Stimulated activated memory B cell treated with anti-CD40 and anti-IgM and Interleukin-4, amounts not matched to agents 10 μg/mL and 1 μg/mL and 100 μg/mL, for 72 hours (primary cell): Measurements from ENCODE around the gene CACNA1G.

Experiments
- ATAC-seq: fragments of 150-1000 bp; cut with Tn5 transposase; 2 replicates; pipeline ENCODE4 v1.10.0; 2021
- H3K27ac Mint-ChIP-seq: one replicate; pipeline ENCODE4 v1.8.0; 2022; ENCODE audit warnings: mild to moderate bottlenecking, mixed read lengths
- H3K27me3 Mint-ChIP-seq: one replicate; pipeline ENCODE4 v1.8.0; 2022; ENCODE audit warnings: mixed read lengths
- H3K36me3 Mint-ChIP-seq: one replicate; pipeline ENCODE4 v1.8.0; 2022; ENCODE audit warnings: mixed read lengths
- H3K4me1 Mint-ChIP-seq: one replicate; pipeline ENCODE4 v1.8.0; 2022; ENCODE audit warnings: mixed read lengths
- H3K4me3 Mint-ChIP-seq: one replicate; pipeline ENCODE4 v1.8.0; 2022; ENCODE audit warnings: mild to moderate bottlenecking, moderate library complexity, mixed read lengths
- H3K9me3 Mint-ChIP-seq: one replicate; pipeline ENCODE4 v1.8.0; 2022; ENCODE audit warnings: mixed read lengths

CACNA1G gene

DNA sequence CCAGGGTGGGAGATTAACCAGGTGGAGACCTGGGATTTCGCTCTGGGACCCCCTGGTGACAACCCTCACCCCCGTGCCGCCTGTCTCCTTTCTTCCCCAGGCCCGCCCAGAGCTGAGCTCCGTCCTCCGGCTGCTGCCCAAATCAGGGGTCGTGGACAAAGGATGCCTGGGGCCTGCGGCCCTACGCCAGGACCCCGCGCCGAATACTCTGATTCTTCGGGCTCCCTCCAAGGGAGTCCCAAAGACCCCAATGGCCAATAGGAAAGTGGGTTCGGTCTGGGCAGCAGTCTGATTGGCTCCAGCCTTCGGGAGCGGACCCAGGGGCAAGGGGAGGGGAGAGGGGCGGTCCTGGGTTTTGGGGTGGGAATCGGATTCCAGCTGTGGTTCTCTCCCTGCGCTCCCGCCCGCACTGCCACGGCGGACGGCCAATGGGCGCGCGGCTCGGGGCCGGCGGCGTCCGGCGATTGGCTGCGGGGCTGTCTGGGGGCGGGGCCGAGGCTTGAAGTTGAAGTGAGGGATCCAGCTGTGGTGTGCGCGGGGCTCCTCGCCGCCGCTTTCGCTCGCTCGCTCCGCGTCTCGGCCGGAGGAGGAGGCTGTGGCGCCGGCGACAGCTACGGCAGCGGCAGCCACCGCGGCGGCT, at the start of gene CACNA1G:
TSS of gene CACNA1G (plus strand) at position 531 of the 640 bp plus-strand sequence. CDS start 745 bp downstream, outside the sequence.
- Mint-ChIP-seq H3K4me1 (peaks cover 30% of the 10 kb centered on the region), H3K27me3 (peaks cover 77% of the 10 kb centered on the region), H3K36me3 (peaks cover 15% of the 10 kb centered on the region), H3K27ac (no peak within 1 kb of the TSS), H3K4me3 (peak within 1 kb of the TSS; percentile 85), H3K9me3 (no peaks in the 10 kb centered on the region)
- ATAC-seq, result peak; percentile 94

DNA sequence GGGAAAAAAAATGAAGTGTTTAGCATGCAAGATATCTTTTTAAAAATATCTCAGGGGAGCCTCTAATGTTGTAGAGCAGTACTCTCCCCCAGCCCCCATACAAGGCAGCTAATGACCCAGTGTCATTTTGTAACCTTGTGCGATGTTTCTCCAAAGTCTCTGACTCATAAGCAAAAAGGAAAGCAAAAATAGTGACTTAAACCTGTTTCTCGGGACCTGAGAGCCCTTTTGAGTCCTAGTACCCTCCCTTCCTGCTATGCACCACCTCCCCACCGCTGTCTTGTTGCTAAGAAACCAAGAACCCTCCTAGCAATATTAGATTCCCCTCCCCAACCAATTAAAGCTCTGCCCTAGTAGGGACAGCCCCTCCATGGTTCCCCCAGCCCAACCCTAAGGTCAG, 49.5 kb upstream of the CACNA1G start:
- no peak overlapping the region for H3K27ac Mint-ChIP-seq
- H3K4me1 Mint-ChIP-seq, result peaks cover 20% of the 10 kb centered on the region
- ATAC-seq, result peak; percentile 65
- H3K4me3 Mint-ChIP-seq, result no peak overlapping the region
- H3K36me3 Mint-ChIP-seq, result no peaks in the 10 kb centered on the region
- no peaks in the 10 kb centered on the region for H3K9me3 Mint-ChIP-seq
- H3K27me3 Mint-ChIP-seq, result peaks cover 26% of the 10 kb centered on the region

DNA sequence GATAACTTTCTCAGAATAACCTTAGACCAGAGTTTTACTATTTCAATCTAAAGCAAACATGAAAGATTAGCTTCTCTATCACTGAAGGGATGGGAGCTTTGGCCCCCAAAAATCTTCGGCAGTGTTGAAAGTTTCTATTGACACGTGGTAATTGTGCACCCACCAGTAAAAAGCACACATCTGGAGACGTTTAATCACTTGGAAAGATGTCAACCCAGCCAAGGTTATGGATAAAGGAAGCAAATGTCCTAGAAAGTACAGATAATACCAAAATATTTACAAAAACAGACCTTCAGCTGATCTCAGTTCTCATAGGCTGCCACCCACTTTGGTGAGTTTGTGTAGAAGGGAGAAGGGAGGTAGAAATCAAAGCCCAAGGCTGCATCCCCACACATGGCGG, 47.0 kb upstream of the CACNA1G start:
- H3K9me3 Mint-ChIP-seq, result no peaks in the 10 kb centered on the region
- H3K4me3 Mint-ChIP-seq, result no peak overlapping the region
- no peak overlapping the region for H3K27ac Mint-ChIP-seq
- peaks cover 18% of the 10 kb centered on the region for H3K4me1 Mint-ChIP-seq
- peaks cover 24% of the 10 kb centered on the region for H3K27me3 Mint-ChIP-seq
- H3K36me3 Mint-ChIP-seq, result no peaks in the 10 kb centered on the region
- no peak for ATAC-seq

DNA sequence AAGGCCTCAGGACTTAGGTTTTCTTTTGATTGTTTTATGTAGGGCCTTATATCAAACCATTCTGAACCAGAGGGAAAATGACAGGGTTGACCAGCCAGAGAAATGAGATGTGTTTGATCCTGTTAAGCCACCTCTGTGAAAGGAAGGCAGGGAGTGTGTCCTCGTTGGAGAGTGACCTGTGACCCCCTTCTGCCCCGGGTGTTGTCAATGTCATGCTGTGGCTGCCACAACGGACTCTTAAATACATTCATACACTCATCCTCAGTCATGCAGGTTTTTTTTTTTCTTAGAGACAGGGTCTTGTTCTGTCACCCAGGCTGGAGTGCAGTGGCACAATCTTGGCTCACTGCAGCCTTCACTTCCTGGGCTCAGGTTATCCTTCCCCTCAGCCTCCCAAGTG, 46.1 kb upstream of the CACNA1G start:
- H3K36me3 Mint-ChIP-seq, result no peaks in the 10 kb centered on the region
- peaks cover 11% of the 10 kb centered on the region for H3K4me1 Mint-ChIP-seq
- ATAC-seq, result no peak
- no peak overlapping the region for H3K27ac Mint-ChIP-seq
- peaks cover 17% of the 10 kb centered on the region for H3K27me3 Mint-ChIP-seq
- no peaks in the 10 kb centered on the region for H3K9me3 Mint-ChIP-seq
- H3K4me3 Mint-ChIP-seq, result no peak overlapping the region

DNA sequence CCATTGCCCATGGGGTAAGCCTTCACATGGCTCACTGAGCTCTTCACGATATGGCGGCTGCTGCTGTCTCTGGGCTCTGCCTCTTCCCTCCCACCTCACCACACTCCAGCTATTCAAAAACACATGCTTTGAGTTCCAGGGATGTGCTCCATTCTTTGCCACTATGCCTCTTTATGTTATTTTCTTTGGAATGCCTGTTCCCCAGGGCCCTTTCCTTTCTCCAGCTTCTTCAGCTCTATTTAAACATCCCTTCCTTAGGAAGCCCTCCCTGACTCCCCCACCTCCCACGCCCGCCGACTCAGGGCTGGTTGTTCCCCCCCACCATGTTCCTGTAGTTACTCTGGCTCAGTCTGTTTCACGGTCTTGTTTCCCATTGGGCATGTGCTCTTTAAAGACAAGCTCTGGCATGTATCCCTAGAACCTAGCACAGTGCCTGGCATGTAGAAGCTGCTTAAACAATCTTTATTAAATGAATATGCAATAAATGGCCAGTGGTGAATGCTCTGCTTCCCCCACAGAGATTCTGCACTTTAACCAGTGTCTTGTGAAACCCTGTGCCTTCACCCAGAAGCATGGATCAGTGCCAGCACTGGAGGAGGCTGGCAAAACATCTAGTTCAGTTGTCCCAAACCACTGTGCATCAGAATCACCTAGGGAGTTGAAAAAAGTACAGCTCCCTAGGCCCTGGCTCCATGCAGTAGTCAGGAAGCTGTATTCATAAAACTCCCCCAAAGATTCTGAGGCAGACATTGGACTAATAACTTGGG, 45.4 kb upstream of the CACNA1G start:
- H3K27ac Mint-ChIP-seq, result no peak overlapping the region
- peaks cover 11% of the 10 kb centered on the region for H3K4me1 Mint-ChIP-seq
- peaks cover 17% of the 10 kb centered on the region for H3K27me3 Mint-ChIP-seq
- ATAC-seq, result no peak
- H3K9me3 Mint-ChIP-seq, result no peaks in the 10 kb centered on the region
- H3K36me3 Mint-ChIP-seq, result no peaks in the 10 kb centered on the region
- H3K4me3 Mint-ChIP-seq, result no peak overlapping the region

DNA sequence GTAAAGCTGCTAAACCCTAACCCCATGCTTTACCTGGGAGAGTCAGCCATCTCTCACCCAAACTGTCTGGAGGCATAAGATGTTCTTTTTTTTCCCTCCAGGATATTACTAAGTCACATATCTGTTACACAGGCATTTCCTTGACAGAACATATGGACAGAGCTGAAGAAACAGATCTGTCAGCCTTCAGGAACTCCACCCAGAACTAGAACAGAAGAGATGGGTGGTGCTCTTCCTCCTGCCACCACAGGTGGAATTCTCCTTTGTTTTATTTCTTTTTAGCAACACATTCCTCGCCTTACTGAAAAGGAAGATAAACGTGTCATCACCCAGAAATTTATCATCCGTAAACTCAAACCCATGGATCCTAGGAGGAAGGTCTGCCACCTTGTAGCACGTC, 43.5 kb upstream of the CACNA1G start:
- Mint-ChIP-seq H3K27ac (no peak overlapping the region), H3K4me3 (no peak overlapping the region)
- ATAC-seq, result no peak

GRCh38 chr17:50517504-50518383, 42.8 kb upstream of the CACNA1G start:
- Mint-ChIP-seq H3K9me3 (no peaks in the 10 kb centered on the region), H3K27me3 (peaks cover under 1% of the 10 kb centered on the region), H3K27ac (no peak overlapping the region), H3K4me1 (no peaks in the 10 kb centered on the region), H3K36me3 (no peaks in the 10 kb centered on the region), H3K4me3 (no peak overlapping the region)
- ATAC-seq, result no peak

More for the DNA sequence above, 43.5 kb upstream of the CACNA1G start:
- Mint-ChIP-seq H3K4me1 (peaks cover under 1% of the 10 kb centered on the region), H3K27me3 (peaks cover 8% of the 10 kb centered on the region), H3K9me3 (no peaks in the 10 kb centered on the region), H3K36me3 (no peaks in the 10 kb centered on the region)

DNA sequence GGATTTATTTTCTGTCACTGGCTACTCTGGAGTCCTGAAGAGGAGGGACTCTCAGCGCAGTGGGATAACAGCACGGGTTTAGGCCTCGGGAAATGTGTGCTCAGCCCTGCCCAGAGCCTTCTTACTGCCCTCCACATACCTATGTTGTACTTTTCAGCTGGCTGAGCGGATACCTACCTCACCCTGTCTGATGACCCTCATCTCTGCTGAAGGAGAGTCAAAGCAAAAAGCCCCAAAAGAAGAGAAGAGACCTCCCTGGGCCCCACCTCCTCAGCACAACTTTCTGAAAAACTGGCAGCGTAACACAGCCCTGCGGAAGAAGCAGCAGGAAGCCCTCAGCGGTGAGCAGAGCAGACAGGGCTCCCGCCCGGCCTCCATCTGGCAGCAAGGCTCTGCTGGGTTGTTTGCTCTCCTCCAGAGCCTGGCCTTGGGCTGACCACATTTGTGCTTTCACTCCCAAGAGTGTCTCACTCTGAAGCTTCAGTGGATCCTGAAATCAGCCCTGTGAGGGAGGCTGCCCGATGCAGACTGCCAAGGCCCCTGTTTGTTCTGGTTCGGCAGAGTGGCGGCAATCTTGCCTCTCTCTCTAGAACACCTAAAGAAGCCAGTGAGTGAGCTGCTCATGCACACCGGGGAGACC, 42.0 kb upstream of the CACNA1G start:
- H3K27me3 Mint-ChIP-seq, result no peaks in the 10 kb centered on the region
- no peaks in the 10 kb centered on the region for H3K36me3 Mint-ChIP-seq
- ATAC-seq, result no peak
- H3K4me1 Mint-ChIP-seq, result no peaks in the 10 kb centered on the region
- H3K9me3 Mint-ChIP-seq, result no peaks in the 10 kb centered on the region
- H3K4me3 Mint-ChIP-seq, result no peak overlapping the region
- H3K27ac Mint-ChIP-seq, result no peak overlapping the region

GRCh38 chr17:50519141-50519834, 41.2 kb upstream of the CACNA1G start:
- Mint-ChIP-seq H3K9me3 (no peaks in the 10 kb centered on the region), H3K27ac (no peak overlapping the region), H3K4me1 (no peaks in the 10 kb centered on the region), H3K27me3 (no peaks in the 10 kb centered on the region), H3K4me3 (no peak overlapping the region), H3K36me3 (no peaks in the 10 kb centered on the region)
- no peak for ATAC-seq

GRCh38 chr17:50520483-50520882, 40.0 kb upstream of the CACNA1G start:
- no peaks in the 10 kb centered on the region for H3K36me3 Mint-ChIP-seq
- H3K4me3 Mint-ChIP-seq, result no peak overlapping the region
- no peak overlapping the region for H3K27ac Mint-ChIP-seq
- H3K9me3 Mint-ChIP-seq, result no peaks in the 10 kb centered on the region
- H3K4me1 Mint-ChIP-seq, result no peaks in the 10 kb centered on the region
- no peak for ATAC-seq
- no peaks in the 10 kb centered on the region for H3K27me3 Mint-ChIP-seq

DNA sequence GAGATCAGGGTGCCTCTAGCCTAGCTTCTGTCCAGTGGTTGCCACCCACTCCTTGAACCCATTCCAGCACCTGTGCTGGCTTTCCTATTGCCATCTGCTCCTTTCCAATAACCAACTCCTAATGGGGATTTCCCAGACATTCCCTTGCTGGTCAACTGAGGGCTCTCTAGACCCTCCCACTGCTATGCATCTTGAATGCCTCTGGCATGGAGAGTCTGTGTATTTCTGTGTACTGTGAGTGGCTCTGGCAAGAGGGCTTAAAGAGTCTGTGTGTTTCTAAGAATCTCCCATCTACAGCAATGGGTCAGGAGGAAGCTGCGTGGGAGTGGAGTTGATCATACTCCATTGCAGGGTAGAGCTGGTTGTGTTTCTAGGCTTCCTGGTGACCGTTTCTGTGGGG, 39.0 kb upstream of the CACNA1G start:
- Mint-ChIP-seq H3K4me3 (no peak overlapping the region), H3K4me1 (no peaks in the 10 kb centered on the region), H3K36me3 (no peaks in the 10 kb centered on the region), H3K27ac (no peak overlapping the region), H3K27me3 (no peaks in the 10 kb centered on the region), H3K9me3 (no peaks in the 10 kb centered on the region)
- ATAC-seq, result no peak

- H3K4me1 Mint-ChIP-seq, result no peaks in the 10 kb centered on the region
- H3K9me3 Mint-ChIP-seq, result no peaks in the 10 kb centered on the region
- ATAC-seq, result no peak
- no peak overlapping the region for H3K4me3 Mint-ChIP-seq
- no peaks in the 10 kb centered on the region for H3K36me3 Mint-ChIP-seq
- H3K27me3 Mint-ChIP-seq, result peaks cover 2% of the 10 kb centered on the region
- H3K27ac Mint-ChIP-seq, result no peak overlapping the region
Observed at GRCh38 chr17:50522766-50523165, 37.7 kb upstream of the CACNA1G start.

DNA sequence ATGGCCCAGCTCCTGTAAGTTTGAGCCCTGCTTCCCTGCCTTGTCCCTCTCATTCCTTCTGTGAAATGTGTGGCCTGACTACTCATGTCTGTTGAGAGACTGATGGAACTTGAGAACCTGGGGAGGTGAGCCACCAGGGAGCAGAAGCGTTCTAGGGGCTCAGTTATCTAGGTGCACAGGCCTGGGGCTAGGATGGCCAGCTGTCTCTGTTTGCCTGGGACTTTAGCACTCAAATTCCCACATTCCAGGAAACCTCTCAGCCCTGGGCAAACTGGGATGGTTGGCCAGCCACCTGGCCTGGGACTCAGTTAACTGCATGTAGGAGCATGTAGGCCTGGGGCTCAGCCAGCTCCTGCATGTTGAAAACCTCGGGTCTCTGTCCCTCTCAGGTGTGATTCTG, 37.3 kb upstream of the CACNA1G start:
- H3K4me3 Mint-ChIP-seq, result no peak overlapping the region
- no peaks in the 10 kb centered on the region for H3K36me3 Mint-ChIP-seq
- peaks cover 6% of the 10 kb centered on the region for H3K27me3 Mint-ChIP-seq
- H3K9me3 Mint-ChIP-seq, result no peaks in the 10 kb centered on the region
- no peak overlapping the region for H3K27ac Mint-ChIP-seq
- H3K4me1 Mint-ChIP-seq, result no peaks in the 10 kb centered on the region
- ATAC-seq, result no peak

GRCh38 chr17:50524838-50525237, 35.7 kb upstream of the CACNA1G start:
- no peaks in the 10 kb centered on the region for H3K9me3 Mint-ChIP-seq
- no peaks in the 10 kb centered on the region for H3K36me3 Mint-ChIP-seq
- peaks cover 22% of the 10 kb centered on the region for H3K27me3 Mint-ChIP-seq
- no peak overlapping the region for H3K4me3 Mint-ChIP-seq
- H3K4me1 Mint-ChIP-seq, result no peaks in the 10 kb centered on the region
- no peak overlapping the region for H3K27ac Mint-ChIP-seq
- no peak for ATAC-seq
